Caco-2 (cell line): ENCODE measurements around the gene YIPF3. TPM values are rescaled to one million over a fixed set of nuclear protein-coding genes. Genes with fewer than 3 reads are reported as not detected.

ENCODE experiments used
- BruUV-seq: library from RNA; stranded (reverse); fragments of 400-500 nt; replicated peaks from 2 replicates; lab custom pipeline; 2021; lab: Mats Ljungman, UMichigan
- CTCF ChIA-PET: fragments of 300-600 bp; sonication (Branson Sonifier 250); formaldehyde crosslinking; loops from one replicate; lab custom pipeline; 2022; ENCODE audit warnings: antibody characterized with exemption; lab: Charles Lee
- POLR2A ChIA-PET: fragments of 300-600 bp; sonication (Branson Sonifier 250); formaldehyde crosslinking; loops from one replicate; lab custom pipeline; 2022; ENCODE audit warnings: antibody characterized with exemption; lab: Charles Lee
- DNase-seq, 2 experiments: peaks; one replicate each; pipeline versions ENCODE4 v3.0.0 to v3.0.0-alpha.2; 2020 to 2022
- H3K27me3 ChIP-seq: replicated peaks from 2 replicates; pipeline ENCODE4 v1.6.0; 2011; ENCODE audit warnings: low read length; ENCODE audit not compliant: control insufficient read depth, insufficient read depth
- H3K36me3 ChIP-seq: 2 replicates; pipeline ENCODE4 v1.5.1; 2011; ENCODE audit warnings: low read length; ENCODE audit not compliant: control insufficient read depth, insufficient read depth
- H3K4me1 ChIP-seq: fragments of 250-450 bp; sonication (Bioruptor Pico); 2 replicates; pipeline ENCODE4 v1.5.1; 2020; ENCODE audit warnings: mild to moderate bottlenecking
- H3K4me3 ChIP-seq: 2 replicates; pipeline ENCODE4 v1.5.1; 2011; ENCODE audit warnings: low read depth, mild to moderate bottlenecking, control low read depth, low read length
- H3K9me3 ChIP-seq: fragments of 250-450 bp; sonication (Bioruptor Pico); 2 replicates; pipeline ENCODE4 v1.5.1; 2020; ENCODE audit warnings: mild to moderate bottlenecking, moderate library complexity
- H3K27ac Mint-ChIP-seq: one replicate; pipeline ENCODE4 v1.8.0; 2022; ENCODE audit warnings: mixed read lengths; ENCODE audit not compliant: unreplicated experiment
- H3K27me3 Mint-ChIP-seq: one replicate; pipeline ENCODE4 v1.8.0; 2022; ENCODE audit warnings: mixed read lengths; ENCODE audit not compliant: insufficient read depth, unreplicated experiment
- H3K36me3 Mint-ChIP-seq: one replicate; pipeline ENCODE4 v1.8.0; 2022; ENCODE audit warnings: mild to moderate bottlenecking, mixed read lengths; ENCODE audit not compliant: insufficient read depth, unreplicated experiment
- H3K4me1 Mint-ChIP-seq: one replicate; pipeline ENCODE4 v1.8.0; 2022; ENCODE audit warnings: low read depth, mixed read lengths; ENCODE audit not compliant: unreplicated experiment
- H3K4me3 Mint-ChIP-seq: one replicate; pipeline ENCODE4 v1.8.0; 2022; ENCODE audit warnings: mild to moderate bottlenecking, moderate library complexity, mixed read lengths; ENCODE audit not compliant: unreplicated experiment
- H3K9me3 Mint-ChIP-seq: one replicate; pipeline ENCODE4 v1.8.0; 2022; ENCODE audit warnings: mixed read lengths; ENCODE audit not compliant: unreplicated experiment
- intact Hi-C: fragments of 100-400 bp; cut with micrococcal nuclease; formaldehyde crosslinking; loops from one replicate; pipeline ENCODE4 v1.10.0; 2022; ENCODE audit not compliant: unreplicated experiment
- total RNA-seq: library from RNA; stranded (reverse); gene quantifications from 2 replicates; pipeline ENCODE4 v1.2.3, GENCODE V29; 2022
- TF ChIP-seq, protein P1 (sequence below), 2 experiments: fragments of 200-600 bp in 1 of 2; IDR thresholded peaks; 1 replicate in 1 of 2; 2 replicates in 1 of 2; pipeline versions ENCODE4 v1.5.1 to v1.8.0; 2011 to 2022; ENCODE audit warnings: antibody characterized with exemption in 1 of 2, control low read depth in 1 of 2, inconsistent platforms in 1 of 2, low read depth in 1 of 2, low read length in 1 of 2, mild to moderate bottlenecking in 1 of 2, moderate library complexity in 1 of 2; ENCODE audit not compliant: insufficient read depth in 1 of 2, severe bottlenecking in 1 of 2, unreplicated experiment in 1 of 2

Gene YIPF3
- total RNA-seq, 1 experiment from 2014 or later, result 99.8 TPM

- no peak overlapping the region for H3K4me3 Mint-ChIP-seq
- intact Hi-C loops, result loop anchor here (10.0 kb wide), 1 partner anchor 600 kb away; no protein-coding TSS in a partner anchor
- Histone ChIP-seq H3K9me3 (no peaks in the 10 kb centered on the region), H3K27me3 (no peaks in the 10 kb centered on the region), H3K36me3 (no peaks in the 10 kb centered on the region; the same call in 1 of the 2 replicates), H3K4me3 (no peak overlapping the region), H3K4me1 (peaks cover 5% of the 10 kb centered on the region; the same call in 1 of the 2 replicates)
- peaks cover 7% of the 10 kb centered on the region for H3K4me1 Mint-ChIP-seq
- H3K9me3 Mint-ChIP-seq, result no peaks in the 10 kb centered on the region
- no peak for DNase-seq
- peaks cover 19% of the 10 kb centered on the region for H3K36me3 Mint-ChIP-seq
- peaks cover 6% of the 10 kb centered on the region for H3K27me3 Mint-ChIP-seq
- TF ChIP-seq, protein P1, sequence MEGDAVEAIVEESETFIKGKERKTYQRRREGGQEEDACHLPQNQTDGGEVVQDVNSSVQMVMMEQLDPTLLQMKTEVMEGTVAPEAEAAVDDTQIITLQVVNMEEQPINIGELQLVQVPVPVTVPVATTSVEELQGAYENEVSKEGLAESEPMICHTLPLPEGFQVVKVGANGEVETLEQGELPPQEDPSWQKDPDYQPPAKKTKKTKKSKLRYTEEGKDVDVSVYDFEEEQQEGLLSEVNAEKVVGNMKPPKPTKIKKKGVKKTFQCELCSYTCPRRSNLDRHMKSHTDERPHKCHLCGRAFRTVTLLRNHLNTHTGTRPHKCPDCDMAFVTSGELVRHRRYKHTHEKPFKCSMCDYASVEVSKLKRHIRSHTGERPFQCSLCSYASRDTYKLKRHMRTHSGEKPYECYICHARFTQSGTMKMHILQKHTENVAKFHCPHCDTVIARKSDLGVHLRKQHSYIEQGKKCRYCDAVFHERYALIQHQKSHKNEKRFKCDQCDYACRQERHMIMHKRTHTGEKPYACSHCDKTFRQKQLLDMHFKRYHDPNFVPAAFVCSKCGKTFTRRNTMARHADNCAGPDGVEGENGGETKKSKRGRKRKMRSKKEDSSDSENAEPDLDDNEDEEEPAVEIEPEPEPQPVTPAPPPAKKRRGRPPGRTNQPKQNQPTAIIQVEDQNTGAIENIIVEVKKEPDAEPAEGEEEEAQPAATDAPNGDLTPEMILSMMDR (IDR thresholded peaks at IDR 0.05; ENCODE audit: insufficient read depth in 1 of 2, low read depth in 1 of 2, low read length in 1 of 2, severe bottlenecking in 1 of 2, unreplicated experiment in 1 of 2), result no peak
- no peak overlapping the region for H3K27ac Mint-ChIP-seq
- no TSS peak for BruUV-seq
- ChIA-PET CTCF (interaction anchor here (0.6 to 2.9 kb wide), 6 partner anchors 28 to 242 kb away, joined by 3 to 20 read pairs (median 10); partner anchors contain the start of genes TJAP1 and ZNF318), POLR2A (no interaction called here)
These were observed 11.8 kb downstream of the YIPF3 start for GRCh38 chr6:43504756-43505593.

DNA sequence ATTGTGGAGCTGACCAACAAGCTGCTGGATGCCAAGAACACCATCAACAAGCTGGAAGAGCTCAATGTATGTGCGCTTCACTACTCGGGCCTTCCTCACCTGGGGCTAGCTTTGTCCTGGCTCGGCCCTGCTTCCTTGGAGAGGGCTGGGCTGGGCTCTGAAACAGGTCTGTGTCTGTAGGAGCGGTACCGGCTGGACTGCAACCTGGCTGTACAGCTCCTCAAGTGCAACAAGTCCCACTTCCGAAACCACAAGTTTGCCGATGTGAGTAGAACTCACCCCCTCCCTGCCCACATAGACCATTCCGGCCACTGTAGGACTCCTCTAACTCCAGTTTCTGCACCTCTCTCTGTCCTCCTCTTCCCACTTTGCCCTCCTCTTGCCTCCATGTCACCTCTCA lies 13.3 kb downstream of the YIPF3 start:
- no peaks in the 10 kb centered on the region for H3K27me3 Mint-ChIP-seq
- TF ChIP-seq, protein P1 (IDR thresholded peaks at IDR 0.05; ENCODE audit: insufficient read depth in 1 of 2, low read depth in 1 of 2, low read length in 1 of 2, severe bottlenecking in 1 of 2, unreplicated experiment in 1 of 2), result no peak
- Histone ChIP-seq H3K36me3 (peaks cover 3% of the 10 kb centered on the region; the same call in 1 of the 2 replicates), H3K4me3 (no peak overlapping the region), H3K27me3 (no peaks in the 10 kb centered on the region), H3K4me1 (no peaks in the 10 kb centered on the region), H3K9me3 (no peaks in the 10 kb centered on the region)
- no TSS peak for BruUV-seq
- intact Hi-C loops, result loop anchor here (10.0 kb wide), 1 partner anchor 599 kb away; no protein-coding TSS in a partner anchor
- H3K4me3 Mint-ChIP-seq, result no peak overlapping the region
- H3K4me1 Mint-ChIP-seq, result no peaks in the 10 kb centered on the region
- no peaks in the 10 kb centered on the region for H3K9me3 Mint-ChIP-seq
- no peak overlapping the region for H3K27ac Mint-ChIP-seq
- peaks cover 17% of the 10 kb centered on the region for H3K36me3 Mint-ChIP-seq
- POLR2A ChIA-PET, result no interaction called here
- CTCF ChIA-PET, result interaction anchor here (0.5 kb wide), 1 partner anchor 113 kb away, joined by 3 read pairs; no protein-coding TSS in a partner anchor
- no peak for DNase-seq

DNA sequence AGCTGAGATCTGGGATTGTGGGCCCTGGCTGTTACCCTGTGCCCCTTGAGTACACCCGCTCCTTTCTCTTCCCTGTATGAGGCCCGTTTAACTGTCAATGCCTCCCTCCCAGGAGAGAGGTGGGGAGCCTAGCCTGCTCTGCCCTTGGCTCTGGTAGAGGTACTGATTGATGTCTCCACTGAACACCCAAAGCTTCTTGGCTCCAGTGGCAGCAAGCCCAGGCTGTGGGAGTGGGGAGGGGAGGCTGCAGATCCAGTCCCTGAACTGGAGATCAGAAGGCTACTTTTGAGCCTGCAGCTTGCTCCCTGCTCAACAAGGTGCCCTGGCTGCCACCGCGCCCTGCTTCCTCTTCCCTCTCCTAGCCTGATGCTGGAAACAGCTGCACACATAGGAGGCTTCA lies 14.1 kb downstream of the YIPF3 start:
- DNase-seq, result no peak
- intact Hi-C loops, result loop anchor here (10.0 kb wide), 1 partner anchor 598 kb away; no protein-coding TSS in a partner anchor
- H3K36me3 Mint-ChIP-seq, result peaks cover 24% of the 10 kb centered on the region
- no peaks in the 10 kb centered on the region for H3K9me3 Mint-ChIP-seq
- Histone ChIP-seq H3K36me3 (peaks cover 3% of the 10 kb centered on the region; the same call in 1 of the 2 replicates), H3K4me1 (no peaks in the 10 kb centered on the region), H3K4me3 (no peak overlapping the region), H3K9me3 (no peaks in the 10 kb centered on the region), H3K27me3 (no peaks in the 10 kb centered on the region)
- ChIA-PET CTCF (no interaction called here), POLR2A (no interaction called here)
- no peak overlapping the region for H3K4me3 Mint-ChIP-seq
- H3K4me1 Mint-ChIP-seq, result no peaks in the 10 kb centered on the region
- TF ChIP-seq, protein P1 (IDR thresholded peaks at IDR 0.05; ENCODE audit: insufficient read depth in 1 of 2, low read depth in 1 of 2, low read length in 1 of 2, severe bottlenecking in 1 of 2, unreplicated experiment in 1 of 2), result no peak
- H3K27me3 Mint-ChIP-seq, result no peaks in the 10 kb centered on the region
- H3K27ac Mint-ChIP-seq, result no peak overlapping the region
- BruUV-seq, result no TSS peak
